PC-3 (cell line): ENCODE data around the gene RIPOR2. TPM values are rescaled to one million over a fixed set of nuclear protein-coding genes. Genes with fewer than 3 reads are reported as not detected.

Experiments
- ATAC-seq: fragments of 200-7000 bp; cut with Tn5 transposase; 2 replicates; pipeline ENCODE4 v1.9.1; 2020; ENCODE audit warnings: mild to moderate bottlenecking, moderate library complexity
- BruUV-seq: library from RNA; stranded (reverse); fragments of 400-500 nt; replicated peaks from 2 replicates; lab custom pipeline; 2021; lab: Mats Ljungman, UMichigan
- CTCF ChIA-PET: fragments of 300-600 bp; sonication (Branson Sonifier 250); formaldehyde crosslinking; loops from one replicate; lab custom pipeline; 2022; ENCODE audit warnings: antibody characterized with exemption; lab: Charles Lee
- POLR2A ChIA-PET: fragments of 300-600 bp; sonication (Branson Sonifier 250); formaldehyde crosslinking; loops from one replicate; lab custom pipeline; 2022; ENCODE audit warnings: antibody characterized with exemption; ENCODE audit not compliant: unreplicated experiment; lab: Charles Lee
- DNase-seq: peaks from one replicate; pipeline ENCODE4 v3.0.0-alpha.2; 2015
- H2AFZ ChIP-seq: fragments of 300-600 bp; sonication (generic); 2 replicates; pipeline ENCODE4 v1.6.0; 2016; ENCODE audit warnings: antibody characterized with exemption, low read length
- H3F3A ChIP-seq: fragments of 300-600 bp; sonication (generic); one replicate; pipeline ENCODE4 v1.6.0; 2017; ENCODE audit warnings: antibody characterized with exemption, low read length, control low read depth, mild to moderate bottlenecking; ENCODE audit not compliant: unreplicated experiment
- H3K27ac ChIP-seq: fragments of 300-600 bp; sonication (generic); 2 replicates; pipeline ENCODE4 v1.5.1; 2016; ENCODE audit warnings: mild to moderate bottlenecking, low read length
- H3K27me3 ChIP-seq: fragments of 300-600 bp; sonication (generic); 2 replicates; pipeline ENCODE4 v1.6.1; 2016; ENCODE audit warnings: low read length, mixed read lengths
- H3K36me3 ChIP-seq: fragments of 300-600 bp; sonication (generic); 2 replicates; pipeline ENCODE4 v1.6.1; 2016; ENCODE audit warnings: low read depth, mixed run types, low read length, mixed read lengths
- H3K4me1 ChIP-seq: fragments of 300-600 bp; sonication (generic); 2 replicates; pipeline ENCODE4 v1.5.1; 2016; ENCODE audit warnings: low read length; ENCODE audit not compliant: insufficient read depth
- H3K4me2 ChIP-seq: fragments of 300-600 bp; sonication (generic); 2 replicates; pipeline ENCODE4 v1.6.0; 2016; ENCODE audit warnings: low read length
- H3K4me3 ChIP-seq: fragments of 300-600 bp; sonication (generic); 2 replicates; pipeline ENCODE4 v1.5.1; 2016; ENCODE audit warnings: mild to moderate bottlenecking, low read length, mixed read lengths
- H3K79me2 ChIP-seq: fragments of 300-600 bp; sonication (generic); 2 replicates; pipeline ENCODE4 v1.6.1; 2017; ENCODE audit warnings: low read length, mixed read lengths
- H3K9ac ChIP-seq: fragments of 300-600 bp; sonication (generic); 2 replicates; pipeline ENCODE4 v1.6.0; 2016; ENCODE audit warnings: mild to moderate bottlenecking, low read length
- H3K9me2 ChIP-seq: fragments of 300-600 bp; sonication (generic); replicated peaks from 2 replicates; pipeline ENCODE4 v1.6.1; 2016; ENCODE audit warnings: mixed run types, low read length, mixed read lengths
- H3K9me3 ChIP-seq: fragments of 300-600 bp; sonication (generic); 2 replicates; pipeline ENCODE4 v1.6.1; 2016; ENCODE audit warnings: low read length, mixed read lengths
- H4K20me1 ChIP-seq: fragments of 300-600 bp; sonication (generic); 2 replicates; pipeline ENCODE4 v1.6.1; 2016; ENCODE audit warnings: low read length, mixed read lengths
- EZH2 ChIP-seq: fragments of 300-600 bp; sonication (generic); IDR thresholded peaks from one replicate; pipeline ENCODE4 v1.6.1; 2017; ENCODE audit warnings: antibody characterized with exemption, mild to moderate bottlenecking, low read length; ENCODE audit not compliant: unreplicated experiment
- EZH2phosphoT487 ChIP-seq: fragments of 300-600 bp; sonication (generic); IDR thresholded peaks from 2 replicates; pipeline ENCODE4 v1.6.1; 2018; ENCODE audit warnings: mild to moderate bottlenecking, antibody characterized with exemption, low read length, borderline replicate concordance
- intact Hi-C: fragments of 100-400 bp; cut with micrococcal nuclease; formaldehyde crosslinking; loops from 2 replicates; pipeline ENCODE4 v1.9.0; 2023
- total RNA-seq: library from RNA; depleted of rRNA; stranded (reverse); fragments of >200 nt; gene quantifications from 2 replicates; pipeline ENCODE4 v1.2.3, GENCODE V29; 2014
- TF ChIP-seq, protein P1 (sequence below): fragments of 300-600 bp; sonication (generic); conservative IDR thresholded peaks from 2 replicates; pipeline ENCODE4 v1.5.1; 2017; ENCODE audit warnings: antibody characterized with exemption, low read depth, mild to moderate bottlenecking, low read length

The RIPOR2 gene
- total RNA-seq, 1 experiment from 2014 or later, result 0.44 TPM

DNA sequence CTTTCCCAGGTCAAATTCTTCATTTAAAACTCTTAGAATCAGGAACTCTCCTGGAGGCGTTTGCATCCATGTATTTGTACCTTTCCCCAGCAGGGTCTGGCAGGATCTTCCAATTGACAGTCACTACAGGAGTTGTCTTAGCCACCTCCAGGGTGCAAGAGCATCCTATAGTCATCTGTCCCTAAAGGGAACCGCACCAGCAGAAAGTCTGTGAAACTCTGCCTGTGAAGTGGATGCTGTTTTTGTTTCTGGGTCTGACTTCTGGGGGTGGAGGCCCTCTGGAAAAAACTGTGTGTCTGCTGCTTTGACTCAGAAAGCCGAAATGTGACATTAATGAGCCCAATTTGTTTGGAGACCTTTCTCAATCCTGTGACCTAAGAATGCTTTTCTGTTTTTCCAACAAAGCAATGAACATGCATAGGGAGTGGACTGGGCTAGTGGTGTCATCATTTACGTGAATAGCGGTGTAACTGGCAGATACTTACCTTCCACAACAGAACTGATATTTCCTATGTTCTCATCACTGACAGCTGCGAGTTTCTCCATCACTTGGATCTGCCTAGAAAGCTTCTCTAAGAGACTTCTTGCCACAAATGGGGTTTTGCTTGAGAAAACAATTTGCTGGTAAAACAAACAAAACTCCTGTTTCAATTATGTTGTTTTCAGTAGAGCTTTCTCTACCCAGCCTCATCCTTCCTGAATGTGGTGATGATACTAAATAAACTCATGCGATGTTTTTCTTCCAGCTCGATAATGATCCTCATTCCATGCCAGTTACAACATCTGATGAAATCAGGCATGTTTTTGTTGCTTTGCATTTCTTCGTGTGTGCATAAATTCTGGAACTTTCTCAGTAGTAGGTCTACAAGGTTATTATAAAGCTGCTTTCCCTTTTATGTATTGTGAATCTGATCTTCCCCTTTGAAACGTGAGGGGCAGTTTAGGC lies 103.7 kb downstream of the RIPOR2 start:
- Histone ChIP-seq H3K27ac (no peak overlapping the region), H4K20me1 (no peaks in the 10 kb centered on the region), H3K9me3 (no peaks in the 10 kb centered on the region), H3K36me3 (no peaks in the 10 kb centered on the region), H3K4me1 (no peaks in the 10 kb centered on the region), H3K9ac (no peak overlapping the region), H3K4me2 (no peak overlapping the region), H3F3A (no peaks in the 10 kb centered on the region), H2AFZ (no peak overlapping the region), H3K27me3 (no peaks in the 10 kb centered on the region), H3K9me2 (no peaks in the 10 kb centered on the region), H3K4me3 (no peak overlapping the region), H3K79me2 (no peaks in the 10 kb centered on the region)
- POLR2A ChIA-PET, result no interaction called here
- TF ChIP-seq, protein P1, sequence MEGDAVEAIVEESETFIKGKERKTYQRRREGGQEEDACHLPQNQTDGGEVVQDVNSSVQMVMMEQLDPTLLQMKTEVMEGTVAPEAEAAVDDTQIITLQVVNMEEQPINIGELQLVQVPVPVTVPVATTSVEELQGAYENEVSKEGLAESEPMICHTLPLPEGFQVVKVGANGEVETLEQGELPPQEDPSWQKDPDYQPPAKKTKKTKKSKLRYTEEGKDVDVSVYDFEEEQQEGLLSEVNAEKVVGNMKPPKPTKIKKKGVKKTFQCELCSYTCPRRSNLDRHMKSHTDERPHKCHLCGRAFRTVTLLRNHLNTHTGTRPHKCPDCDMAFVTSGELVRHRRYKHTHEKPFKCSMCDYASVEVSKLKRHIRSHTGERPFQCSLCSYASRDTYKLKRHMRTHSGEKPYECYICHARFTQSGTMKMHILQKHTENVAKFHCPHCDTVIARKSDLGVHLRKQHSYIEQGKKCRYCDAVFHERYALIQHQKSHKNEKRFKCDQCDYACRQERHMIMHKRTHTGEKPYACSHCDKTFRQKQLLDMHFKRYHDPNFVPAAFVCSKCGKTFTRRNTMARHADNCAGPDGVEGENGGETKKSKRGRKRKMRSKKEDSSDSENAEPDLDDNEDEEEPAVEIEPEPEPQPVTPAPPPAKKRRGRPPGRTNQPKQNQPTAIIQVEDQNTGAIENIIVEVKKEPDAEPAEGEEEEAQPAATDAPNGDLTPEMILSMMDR, result no peak
- no peak for TF ChIP-seq EZH2
- TF ChIP-seq EZH2phosphoT487, result no peak
- ATAC-seq, result no peak
- CTCF ChIA-PET, result no interaction called here
- intact Hi-C loops, result no loop called here
- no TSS peak for BruUV-seq
- DNase-seq, result no peak

GRCh38 chr6:24829657-24830056 lies 106.1 kb downstream of the RIPOR2 start:
- ATAC-seq, result no peak
- BruUV-seq, result no TSS peak
- H4K20me1 ChIP-seq, result no peaks in the 10 kb centered on the region
- H3K27ac ChIP-seq, result no peak overlapping the region
- H3K9me2 ChIP-seq, result no peaks in the 10 kb centered on the region
- no peak overlapping the region for H3K4me3 ChIP-seq
- intact Hi-C loops, result no loop called here
- H3K36me3 ChIP-seq, result no peaks in the 10 kb centered on the region
- peak; percentile 16 for DNase-seq
- TF ChIP-seq, protein P1, result peak; percentile 45
- TF ChIP-seq EZH2, result no peak
- POLR2A ChIA-PET, result no interaction called here
- no peaks in the 10 kb centered on the region for H3K79me2 ChIP-seq
- CTCF ChIA-PET, result interaction anchor here (0.7 kb wide), 1 partner anchor 48 kb away, joined by 3 read pairs; no protein-coding TSS in a partner anchor
- no peaks in the 10 kb centered on the region for H3K27me3 ChIP-seq
- H3K9ac ChIP-seq, result no peak overlapping the region
- H3F3A ChIP-seq, result no peaks in the 10 kb centered on the region
- no peaks in the 10 kb centered on the region for H3K9me3 ChIP-seq
- H3K4me2 ChIP-seq, result no peak overlapping the region
- no peaks in the 10 kb centered on the region for H3K4me1 ChIP-seq
- H2AFZ ChIP-seq, result no peak overlapping the region

DNA sequence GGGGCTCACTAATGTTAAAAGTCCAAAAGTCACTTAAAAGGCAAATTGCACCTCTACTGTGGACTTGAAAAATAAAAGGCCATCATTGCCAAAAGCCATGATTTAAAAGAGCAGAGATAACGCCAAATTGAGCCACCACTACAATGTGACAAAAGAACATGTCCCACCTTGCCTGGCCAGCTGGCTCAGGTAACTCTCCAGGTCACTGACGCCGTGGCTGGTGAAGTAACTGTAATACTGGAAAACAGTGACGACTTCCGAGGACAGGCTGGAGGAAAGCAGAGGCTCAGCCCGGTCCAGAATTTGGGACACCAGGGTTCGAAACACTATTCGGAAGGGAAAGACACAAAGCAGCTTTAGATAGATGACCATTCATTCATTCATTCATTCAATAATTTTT lies 107.8 kb downstream of the RIPOR2 start:
- DNase-seq (no peak), ATAC-seq (no peak)
- no peak overlapping the region for H3K4me3 ChIP-seq
- H3F3A ChIP-seq, result no peaks in the 10 kb centered on the region
- ChIA-PET CTCF (no interaction called here), POLR2A (no interaction called here)
- intact Hi-C loops, result no loop called here
- no peaks in the 10 kb centered on the region for H3K36me3 ChIP-seq
- no TSS peak for BruUV-seq
- H3K4me2 ChIP-seq, result no peak overlapping the region
- H2AFZ ChIP-seq, result no peak overlapping the region
- no peaks in the 10 kb centered on the region for H3K9me2 ChIP-seq
- H3K9ac ChIP-seq, result no peak overlapping the region
- H3K27ac ChIP-seq, result no peak overlapping the region
- H3K4me1 ChIP-seq, result peaks cover 2% of the 10 kb centered on the region; the same call in 1 of the 2 replicates
- no peaks in the 10 kb centered on the region for H3K9me3 ChIP-seq
- H3K79me2 ChIP-seq, result no peaks in the 10 kb centered on the region
- TF ChIP-seq, protein P1, result no peak
- no peak for TF ChIP-seq EZH2phosphoT487
- no peak for TF ChIP-seq EZH2
- H3K27me3 ChIP-seq, result no peaks in the 10 kb centered on the region
- H4K20me1 ChIP-seq, result no peaks in the 10 kb centered on the region
